Colonic mucosa (tissue), 4 donors: ENCODE data around the gene KDSR. TPM values are rescaled to one million over a fixed set of nuclear protein-coding genes. Genes with fewer than 3 reads are reported as not detected.

Experiments used
- DNase-seq: peaks from one replicate; pipeline ENCODE4 v3.0.0-alpha.2; 2020
- H3K27ac ChIP-seq: fragments of 200-600 bp; one replicate; pipeline ENCODE4 v1.8.0; 2021
- H3K27me3 ChIP-seq: fragments of 200-600 bp; one replicate; pipeline ENCODE4 v1.8.0; 2021
- H3K36me3 ChIP-seq: fragments of 200-600 bp; one replicate; pipeline ENCODE4 v1.8.0; 2021
- H3K4me1 ChIP-seq: fragments of 200-600 bp; one replicate; pipeline ENCODE4 v1.8.0; 2021; ENCODE audit warnings: mild to moderate bottlenecking
- H3K4me3 ChIP-seq: fragments of 200-600 bp; one replicate; pipeline ENCODE4 v1.8.0; 2021
- H3K9ac ChIP-seq, 2 donors: one replicate each; pipeline ENCODE4 v1.7.0; 2013; ENCODE audit warnings: control low read depth in 2 of 2, low read depth in 2 of 2, low read length in 2 of 2
- H3K9me3 ChIP-seq: fragments of 200-600 bp; one replicate; pipeline ENCODE4 v1.8.0; 2021
- intact Hi-C: fragments of 100-400 bp; cut with DNase I; formaldehyde crosslinking; loops from one replicate; pipeline ENCODE4 v1.14.1; 2022
- total RNA-seq, 2 donors: library from RNA; stranded (reverse); fragmentation: NEBNext Ultra II Directional in 1 of 2; extraction: Animal tissue kit (Norgen Biotek cat#: 25700) in 1 of 2; gene quantifications; one replicate each; pipeline ENCODE4 v1.2.1, GENCODE V29; 2021
- TF ChIP-seq, protein P1 (sequence below): fragments of 200-600 bp; IDR thresholded peaks from one replicate; pipeline ENCODE4 v1.8.0; 2022; ENCODE audit warnings: antibody characterized with exemption, mild to moderate bottlenecking
- donor health status: healthy.
- donor health status: DM: no; HTN: no; CAD: no.
- donor health status: DM: no; HTN: no; CAD: no.

The KDSR gene
- total RNA-seq, 2 donors from 2014 or later = 32.8 to 55.3 TPM

GRCh38 chr18:63290166-63290820 lies 76.7 kb downstream of the KDSR start:
- TF ChIP-seq, protein P1, sequence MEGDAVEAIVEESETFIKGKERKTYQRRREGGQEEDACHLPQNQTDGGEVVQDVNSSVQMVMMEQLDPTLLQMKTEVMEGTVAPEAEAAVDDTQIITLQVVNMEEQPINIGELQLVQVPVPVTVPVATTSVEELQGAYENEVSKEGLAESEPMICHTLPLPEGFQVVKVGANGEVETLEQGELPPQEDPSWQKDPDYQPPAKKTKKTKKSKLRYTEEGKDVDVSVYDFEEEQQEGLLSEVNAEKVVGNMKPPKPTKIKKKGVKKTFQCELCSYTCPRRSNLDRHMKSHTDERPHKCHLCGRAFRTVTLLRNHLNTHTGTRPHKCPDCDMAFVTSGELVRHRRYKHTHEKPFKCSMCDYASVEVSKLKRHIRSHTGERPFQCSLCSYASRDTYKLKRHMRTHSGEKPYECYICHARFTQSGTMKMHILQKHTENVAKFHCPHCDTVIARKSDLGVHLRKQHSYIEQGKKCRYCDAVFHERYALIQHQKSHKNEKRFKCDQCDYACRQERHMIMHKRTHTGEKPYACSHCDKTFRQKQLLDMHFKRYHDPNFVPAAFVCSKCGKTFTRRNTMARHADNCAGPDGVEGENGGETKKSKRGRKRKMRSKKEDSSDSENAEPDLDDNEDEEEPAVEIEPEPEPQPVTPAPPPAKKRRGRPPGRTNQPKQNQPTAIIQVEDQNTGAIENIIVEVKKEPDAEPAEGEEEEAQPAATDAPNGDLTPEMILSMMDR = no peak
- H3K36me3 ChIP-seq = no peaks in the 10 kb centered on the region
- no peak overlapping the region for H3K27ac ChIP-seq
- no peaks in the 10 kb centered on the region for H3K4me1 ChIP-seq
- DNase-seq = no peak
- no peaks in the 10 kb centered on the region for H3K9me3 ChIP-seq
- H3K27me3 ChIP-seq = no peaks in the 10 kb centered on the region
- intact Hi-C loops = no loop called here
- H3K4me3 ChIP-seq = no peak overlapping the region
- no peak overlapping the region for H3K9ac ChIP-seq

GRCh38 chr18:63288311-63288710 lies 78.7 kb downstream of the KDSR start:
- no peak for DNase-seq
- no peaks in the 10 kb centered on the region for H3K27me3 ChIP-seq
- no peak overlapping the region for H3K27ac ChIP-seq
- H3K36me3 ChIP-seq = no peaks in the 10 kb centered on the region
- TF ChIP-seq, protein P1 = no peak
- no peak overlapping the region for H3K4me3 ChIP-seq
- H3K9me3 ChIP-seq = no peaks in the 10 kb centered on the region
- intact Hi-C loops = no loop called here
- no peak overlapping the region for H3K9ac ChIP-seq
- no peaks in the 10 kb centered on the region for H3K4me1 ChIP-seq

- Histone ChIP-seq H3K4me3 (no peak overlapping the region), H3K27ac (no peak overlapping the region), H3K27me3 (no peaks in the 10 kb centered on the region), H3K4me1 (no peaks in the 10 kb centered on the region), H3K9me3 (no peaks in the 10 kb centered on the region), H3K9ac (no peak overlapping the region), H3K36me3 (no peaks in the 10 kb centered on the region)
- TF ChIP-seq, protein P1 = no peak
- intact Hi-C loops = no loop called here
- DNase-seq = no peak
Observed at GRCh38 chr18:63287691-63288220, 79.2 kb downstream of the KDSR start.

GRCh38 chr18:63286926-63287325 lies 80.1 kb downstream of the KDSR start:
- intact Hi-C loops = no loop called here
- TF ChIP-seq, protein P1 = no peak
- H3K36me3 ChIP-seq = no peaks in the 10 kb centered on the region
- H3K27me3 ChIP-seq = no peaks in the 10 kb centered on the region
- no peak overlapping the region for H3K27ac ChIP-seq
- DNase-seq = no peak
- H3K4me1 ChIP-seq = no peaks in the 10 kb centered on the region
- H3K9me3 ChIP-seq = no peaks in the 10 kb centered on the region
- no peak overlapping the region for H3K4me3 ChIP-seq
- peak overlapping the region in 1 of 2 donors; percentile 3 for H3K9ac ChIP-seq

DNA sequence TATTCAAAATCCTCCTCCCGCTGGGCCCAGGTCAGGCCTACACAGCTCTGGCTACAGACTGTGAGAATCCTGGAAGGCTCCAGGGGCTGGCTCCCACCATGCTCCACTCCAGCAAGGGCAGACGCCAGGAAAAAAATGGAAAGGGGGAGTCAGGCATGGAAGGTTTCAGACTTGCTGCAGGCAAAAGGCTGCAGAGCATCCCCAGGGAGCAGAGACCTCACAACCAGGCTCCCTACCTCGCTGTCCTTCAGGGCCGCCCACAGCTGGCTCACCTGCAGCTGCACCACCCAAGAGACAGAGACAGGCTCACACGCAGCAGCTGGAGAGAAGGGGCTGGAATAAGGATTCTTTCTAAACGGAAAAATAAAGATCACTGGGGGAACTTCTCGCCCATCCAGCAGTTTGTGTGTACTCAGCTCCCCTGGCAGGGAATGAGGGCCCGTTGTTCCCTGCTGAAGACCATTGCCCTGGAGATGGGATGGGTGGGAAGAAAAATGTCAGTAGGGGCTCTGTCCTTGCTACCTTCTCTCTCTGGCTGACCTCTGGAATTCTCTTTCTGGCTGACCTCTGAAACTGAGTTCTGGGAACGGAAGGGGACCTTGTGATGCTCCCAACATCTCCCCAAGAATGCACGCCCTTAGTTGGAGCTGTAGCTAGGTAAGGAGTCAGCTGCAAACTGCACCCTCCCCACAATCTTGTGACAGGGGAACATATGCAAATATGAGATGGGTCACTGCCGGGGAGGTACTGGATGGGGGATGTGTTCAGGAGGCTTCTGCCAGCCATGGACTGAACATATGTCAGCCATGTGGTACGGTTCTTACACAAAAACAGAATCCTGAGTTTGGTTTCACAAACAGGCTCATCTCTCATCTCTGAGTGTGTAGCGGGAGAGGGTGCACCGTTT lies 81.9 kb downstream of the KDSR start:
- Histone ChIP-seq H3K4me3 (no peak overlapping the region), H3K27ac (no peak overlapping the region)
- intact Hi-C loops = no loop called here

More for the DNA sequence above, 81.9 kb downstream of the KDSR start:
- no peaks in the 10 kb centered on the region for H3K27me3 ChIP-seq
- H3K36me3 ChIP-seq = no peaks in the 10 kb centered on the region
- no peaks in the 10 kb centered on the region for H3K4me1 ChIP-seq
- no peaks in the 10 kb centered on the region for H3K9me3 ChIP-seq
- H3K9ac ChIP-seq = no peak overlapping the region
- no peak for DNase-seq
- TF ChIP-seq, protein P1 = no peak
